ENCODE data around the gene KIF13A. TPM values are rescaled to one million over a fixed set of nuclear protein-coding genes. Genes with fewer than 3 reads are reported as not detected.

The KIF13A gene
- total RNA-seq, 1 experiment from 2014 or later = 19.7 TPM

DNA sequence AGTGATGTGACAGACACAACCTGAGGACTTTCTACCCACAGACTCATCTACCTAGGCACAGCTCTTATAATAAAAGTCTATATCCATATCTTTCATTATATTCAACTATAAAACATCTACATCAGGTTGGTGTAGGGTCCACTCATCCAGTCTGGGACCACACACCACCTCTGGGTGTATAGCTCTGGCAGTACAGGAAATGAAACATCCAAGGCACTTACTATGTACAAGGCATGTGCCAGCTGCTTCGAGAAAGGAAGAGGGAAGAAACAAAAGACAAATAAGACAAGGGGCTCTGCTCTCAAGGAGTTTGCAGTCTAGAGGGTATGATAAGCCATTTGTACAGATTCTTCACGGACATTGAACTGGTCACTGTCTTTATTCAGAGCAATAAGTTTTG, 18.6 kb downstream of the KIF13A start:
- no peaks in the 10 kb centered on the region for H3K36me3 ChIP-seq (ENCODE audit: insufficient read depth, low read length, poor library complexity, severe bottlenecking)
- BruUV-seq (replicated peaks) = no TSS peak
- no peaks in the 10 kb centered on the region for H3K27me3 ChIP-seq (replicated peaks; ENCODE audit: insufficient read depth, low read depth, low read length, poor library complexity)
- TF ChIP-seq, protein P1, sequence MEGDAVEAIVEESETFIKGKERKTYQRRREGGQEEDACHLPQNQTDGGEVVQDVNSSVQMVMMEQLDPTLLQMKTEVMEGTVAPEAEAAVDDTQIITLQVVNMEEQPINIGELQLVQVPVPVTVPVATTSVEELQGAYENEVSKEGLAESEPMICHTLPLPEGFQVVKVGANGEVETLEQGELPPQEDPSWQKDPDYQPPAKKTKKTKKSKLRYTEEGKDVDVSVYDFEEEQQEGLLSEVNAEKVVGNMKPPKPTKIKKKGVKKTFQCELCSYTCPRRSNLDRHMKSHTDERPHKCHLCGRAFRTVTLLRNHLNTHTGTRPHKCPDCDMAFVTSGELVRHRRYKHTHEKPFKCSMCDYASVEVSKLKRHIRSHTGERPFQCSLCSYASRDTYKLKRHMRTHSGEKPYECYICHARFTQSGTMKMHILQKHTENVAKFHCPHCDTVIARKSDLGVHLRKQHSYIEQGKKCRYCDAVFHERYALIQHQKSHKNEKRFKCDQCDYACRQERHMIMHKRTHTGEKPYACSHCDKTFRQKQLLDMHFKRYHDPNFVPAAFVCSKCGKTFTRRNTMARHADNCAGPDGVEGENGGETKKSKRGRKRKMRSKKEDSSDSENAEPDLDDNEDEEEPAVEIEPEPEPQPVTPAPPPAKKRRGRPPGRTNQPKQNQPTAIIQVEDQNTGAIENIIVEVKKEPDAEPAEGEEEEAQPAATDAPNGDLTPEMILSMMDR (conservative IDR thresholded peaks at IDR 0.05; ENCODE audit: low read depth, low read length) = no peak
- no peak for TF ChIP-seq EZH2 (IDR thresholded peaks at IDR 0.05; ENCODE audit: borderline replicate concordance, low read depth, low read length, poor library complexity, severe bottlenecking)
- H3K9me3 ChIP-seq (ENCODE audit: low read depth, low read length, poor library complexity, severe bottlenecking) = no peaks in the 10 kb centered on the region
- no peak for DNase-seq (ENCODE audit: low spot score)
- POLR2A ChIA-PET (ENCODE audit: low non-redundant PET) = no interaction called here
- intact Hi-C loops (cut with micrococcal nuclease; ENCODE audit: unreplicated experiment) = no loop called here
- H3K4me1 ChIP-seq (ENCODE audit: insufficient read depth, low read length, poor library complexity, severe bottlenecking) = peaks cover 37% of the 10 kb centered on the region
- no peak overlapping the region for H3K4me3 ChIP-seq (ENCODE audit: low read depth, low read length, poor library complexity, severe bottlenecking)
- CTCF ChIA-PET = no interaction called here
- H3K27ac ChIP-seq (ENCODE audit: low read depth, low read length, poor library complexity, severe bottlenecking) = no peak overlapping the region

DNA sequence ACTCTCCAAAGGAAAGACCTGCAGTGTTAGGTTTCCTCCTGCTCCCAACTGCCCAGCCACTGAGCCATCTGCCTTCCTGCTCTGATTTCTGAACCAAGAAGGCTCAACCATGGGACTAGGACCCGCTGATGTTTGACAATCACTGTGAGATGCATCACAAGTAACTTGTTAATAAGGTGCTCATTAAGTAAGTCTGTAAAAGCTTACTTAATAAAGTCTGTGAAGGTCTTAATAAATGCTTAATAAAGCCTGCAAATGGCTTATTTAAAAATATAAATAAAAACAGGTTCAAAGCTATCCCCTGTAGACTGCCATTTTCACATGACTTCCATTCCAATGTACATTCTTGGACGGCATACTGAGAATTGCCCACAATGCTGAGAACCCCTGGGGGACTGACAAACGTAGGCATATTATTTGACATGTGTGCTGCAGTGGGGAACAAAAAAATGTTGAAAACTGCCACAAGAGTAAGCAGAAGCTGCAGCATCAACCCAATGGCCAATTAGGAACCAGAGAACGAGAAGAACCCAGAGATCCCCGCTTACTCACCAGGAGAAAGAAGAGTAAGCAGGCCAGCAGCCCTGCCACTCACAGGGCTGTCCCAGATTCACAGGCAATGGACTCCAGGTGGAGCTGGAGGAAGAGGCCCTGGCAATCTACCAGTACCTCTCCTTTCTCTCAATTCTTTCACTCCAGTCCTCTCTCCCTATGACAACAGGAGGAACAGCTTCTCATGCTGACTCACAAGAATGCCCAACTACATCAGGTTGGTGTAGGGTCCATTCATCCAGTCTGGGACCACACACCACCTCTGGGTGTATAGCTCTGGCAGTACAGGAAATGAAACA, 19.5 kb downstream of the KIF13A start:
- Histone ChIP-seq H3K27me3 (replicated peaks; ENCODE audit: insufficient read depth, low read depth, low read length, poor library complexity) (no peaks in the 10 kb centered on the region), H3K4me3 (ENCODE audit: low read depth, low read length, poor library complexity, severe bottlenecking) (no peak overlapping the region), H3K4me1 (ENCODE audit: insufficient read depth, low read length, poor library complexity, severe bottlenecking) (peaks cover 31% of the 10 kb centered on the region), H3K27ac (ENCODE audit: low read depth, low read length, poor library complexity, severe bottlenecking) (no peak overlapping the region), H3K9me3 (ENCODE audit: low read depth, low read length, poor library complexity, severe bottlenecking) (no peaks in the 10 kb centered on the region), H3K36me3 (ENCODE audit: insufficient read depth, low read length, poor library complexity, severe bottlenecking) (no peaks in the 10 kb centered on the region)
- ChIA-PET CTCF (interaction anchor here (0.6 to 0.7 kb wide), 2 partner anchors 10 to 18 kb away, joined by 3 to 6 read pairs; no protein-coding TSS in a partner anchor), POLR2A (ENCODE audit: low non-redundant PET) (no interaction called here)
- intact Hi-C loops (cut with micrococcal nuclease; ENCODE audit: unreplicated experiment) = no loop called here
- TF ChIP-seq, protein P1 (conservative IDR thresholded peaks at IDR 0.05; ENCODE audit: low read depth, low read length) = no peak
- BruUV-seq (replicated peaks) = no TSS peak
- no peak for DNase-seq (ENCODE audit: low spot score)

DNA sequence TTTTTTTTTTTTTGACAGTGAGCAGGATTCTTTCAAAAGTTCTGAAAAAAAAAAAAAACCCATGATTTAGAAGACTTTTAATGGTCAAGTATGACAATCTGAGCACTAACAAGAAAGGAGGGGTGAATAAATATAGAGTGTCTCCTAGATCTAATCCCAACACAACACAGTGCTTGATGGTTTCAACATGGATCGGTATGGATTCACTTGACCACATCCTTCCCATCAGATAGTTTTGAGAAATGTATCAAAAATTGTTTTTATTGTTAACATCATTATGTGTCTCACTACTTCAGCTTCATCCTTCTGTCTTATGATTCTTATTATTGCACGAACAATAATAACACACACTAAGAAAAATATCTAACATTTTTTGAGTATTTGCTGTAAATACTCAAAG, 21.0 kb downstream of the KIF13A start:
- no peak for TF ChIP-seq EZH2 (IDR thresholded peaks at IDR 0.05; ENCODE audit: borderline replicate concordance, low read depth, low read length, poor library complexity, severe bottlenecking)
- TF ChIP-seq, protein P1 (conservative IDR thresholded peaks at IDR 0.05; ENCODE audit: low read depth, low read length) = no peak
- intact Hi-C loops (cut with micrococcal nuclease; ENCODE audit: unreplicated experiment) = no loop called here
- no peaks in the 10 kb centered on the region for H3K9me3 ChIP-seq (ENCODE audit: low read depth, low read length, poor library complexity, severe bottlenecking)
- H3K4me3 ChIP-seq (ENCODE audit: low read depth, low read length, poor library complexity, severe bottlenecking) = no peak overlapping the region
- CTCF ChIA-PET = no interaction called here
- H3K36me3 ChIP-seq (ENCODE audit: insufficient read depth, low read length, poor library complexity, severe bottlenecking) = no peaks in the 10 kb centered on the region
- POLR2A ChIA-PET (ENCODE audit: low non-redundant PET) = no interaction called here
- no peak overlapping the region for H3K27ac ChIP-seq (ENCODE audit: low read depth, low read length, poor library complexity, severe bottlenecking)
- peaks cover 16% of the 10 kb centered on the region for H3K4me1 ChIP-seq (ENCODE audit: insufficient read depth, low read length, poor library complexity, severe bottlenecking)
- no peak for DNase-seq (ENCODE audit: low spot score)
- no TSS peak for BruUV-seq (replicated peaks)
- no peaks in the 10 kb centered on the region for H3K27me3 ChIP-seq (replicated peaks; ENCODE audit: insufficient read depth, low read depth, low read length, poor library complexity)

Data from A673 (cell line).